Fibroblast of lung (primary cell): Measurements from ENCODE around the gene NDST1. TPM values are rescaled to one million over a fixed set of nuclear protein-coding genes. Genes with fewer than 3 reads are reported as not detected.

Experiments
- DNase-seq, 2 donors: peaks; one replicate each; pipeline versions ENCODE4 v3.0.0 to v3.0.0-alpha.2; 2010; ENCODE audit warnings: low read depth in 2 of 2
- H2AFZ ChIP-seq: 2 replicates; pipeline ENCODE4 v1.5.1; 2012; ENCODE audit warnings: low read length, control low read depth, inconsistent platforms
- H3K27ac ChIP-seq: 2 replicates; pipeline ENCODE4 v1.5.1; 2011; ENCODE audit warnings: low read length, control low read depth; ENCODE audit not compliant: insufficient read depth
- H3K27me3 ChIP-seq: 2 replicates; pipeline ENCODE4 v1.5.1; 2011; ENCODE audit warnings: mild to moderate bottlenecking, low read length; ENCODE audit not compliant: control insufficient read depth, insufficient read depth
- H3K36me3 ChIP-seq: 2 replicates; pipeline ENCODE4 v1.5.1; 2011; ENCODE audit warnings: low read length; ENCODE audit not compliant: control insufficient read depth, insufficient read depth
- H3K4me1 ChIP-seq: 2 replicates; pipeline ENCODE4 v1.5.1; 2011; ENCODE audit warnings: low read length; ENCODE audit not compliant: control insufficient read depth, insufficient read depth; ENCODE audit errors: extremely low read depth
- H3K4me2 ChIP-seq: 2 replicates; pipeline ENCODE4 v1.5.1; 2011; ENCODE audit warnings: low read length, control low read depth; ENCODE audit not compliant: insufficient read depth; ENCODE audit errors: extremely low read depth
- H3K4me3 ChIP-seq, 4 experiments: fragments of 200-600 bp in 1 of 4; sonication (generic) in 1 of 4; replicated peaks in 1 of 4; 2 replicates each; pipeline ENCODE4 v1.5.1; 2011 to 2016; ENCODE audit warnings: low read length in 4 of 4, low read depth in 3 of 4, mild to moderate bottlenecking in 3 of 4, control low read depth in 2 of 4, inconsistent platforms in 1 of 4, mixed read lengths in 1 of 4; ENCODE audit not compliant: insufficient read depth in 1 of 4; ENCODE audit errors: control extremely low read depth in 1 of 4
- H3K79me2 ChIP-seq: 2 replicates; pipeline ENCODE4 v1.5.1; 2012; ENCODE audit warnings: mild to moderate bottlenecking, low read length, inconsistent platforms; ENCODE audit not compliant: control insufficient read depth, insufficient read depth
- H3K9ac ChIP-seq: 2 replicates; pipeline ENCODE4 v1.5.1; 2011; ENCODE audit warnings: mild to moderate bottlenecking, low read length, control low read depth; ENCODE audit not compliant: insufficient read depth
- H3K9me3 ChIP-seq: 2 replicates; pipeline ENCODE4 v1.5.1; 2012; ENCODE audit warnings: low read depth, low read length; ENCODE audit not compliant: control insufficient read depth, insufficient read depth
- H4K20me1 ChIP-seq: 2 replicates; pipeline ENCODE4 v1.5.1; 2011; ENCODE audit warnings: low read length; ENCODE audit not compliant: control insufficient read depth, insufficient read depth; ENCODE audit errors: extremely low read depth
- EZH2 ChIP-seq: IDR thresholded peaks from 2 replicates; pipeline ENCODE4 v1.5.1; 2012; ENCODE audit warnings: low read length, control low read depth, mild to moderate bottlenecking; ENCODE audit errors: missing control alignments
- polyA plus RNA-seq, 2 donors: library from polyadenylated mRNA; depleted of rRNA in 1 of 2; stranded (reverse) in 1 of 2; unstranded in 1 of 2; fragments of >200 nt; gene quantifications; 2 replicates each; pipeline ENCODE4 v1.2.1, GENCODE V29; 2011 to 2012; ENCODE audit warnings: missing spikeins in 1 of 2
- total RNA-seq: library from RNA; depleted of rRNA; stranded (reverse); fragments of >200 nt; gene quantifications from 2 replicates; pipeline ENCODE4 v1.2.1, GENCODE V29; 2014
- TF ChIP-seq, protein P1 (sequence below), 2 donors: IDR thresholded peaks in 1 of 2; conservative IDR thresholded peaks in 1 of 2; 1 replicate in 1 of 2; 2 replicates in 1 of 2; pipeline ENCODE4 v1.5.1; 2011 to 2012; ENCODE audit warnings: low read length in 2 of 2, control low read depth in 1 of 2, inconsistent platforms in 1 of 2, low read depth in 1 of 2, mild to moderate bottlenecking in 1 of 2

Gene NDST1
- total and polyA plus RNA-seq, 2 donors (not counting 1 experiment from before 2014, with no cell fraction given): 38.5 to 94.8 TPM

DNA sequence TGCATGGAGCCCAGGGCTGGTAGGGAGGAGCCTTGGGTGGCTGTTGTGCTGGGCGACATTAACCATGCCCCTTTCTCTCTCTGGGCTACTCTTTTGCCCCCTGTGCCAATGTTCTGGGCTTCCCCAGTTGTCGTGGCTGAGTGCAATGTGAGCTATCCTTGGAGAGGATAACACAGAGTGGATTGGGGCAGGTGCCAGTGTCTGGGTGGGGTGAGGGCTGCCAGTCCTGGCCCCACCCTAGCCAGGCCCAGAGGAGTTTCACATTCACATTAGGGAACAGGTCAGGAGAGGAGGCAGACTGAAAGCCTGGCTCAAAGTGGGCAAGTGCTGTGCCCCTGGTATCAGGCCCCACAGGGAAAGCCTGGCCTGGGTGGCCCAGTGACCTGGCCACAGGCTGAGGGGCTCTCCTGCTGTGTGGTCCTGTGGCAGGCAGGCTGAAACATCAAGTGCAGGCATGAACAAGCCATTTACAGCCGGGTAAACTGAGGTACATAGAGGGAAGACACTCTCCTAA is 7.5 kb upstream of the NDST1 start:
- Histone ChIP-seq H3K9ac (no peak overlapping the region), H3K4me3 (no peak overlapping the region)

DNA sequence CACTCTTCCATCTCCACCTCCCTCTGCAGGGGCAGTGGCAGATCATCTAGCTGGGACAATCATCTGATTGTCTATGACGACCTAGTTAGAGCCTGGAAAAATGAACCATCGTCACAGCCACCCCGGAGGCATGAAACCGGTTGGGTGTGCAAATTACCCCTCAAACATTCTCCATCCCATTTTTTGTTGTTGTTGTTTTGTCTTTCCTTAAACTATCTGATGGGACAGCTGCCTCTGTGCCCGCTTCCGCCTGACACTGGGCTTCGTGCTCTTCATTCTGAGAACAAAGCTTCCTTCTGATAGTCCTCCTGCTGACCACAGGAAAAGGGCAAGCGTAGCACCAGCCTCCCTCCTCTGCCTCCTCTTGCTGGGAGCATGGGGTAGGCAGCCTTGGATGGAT is 7.0 kb upstream of the NDST1 start:
- H2AFZ ChIP-seq: no peak overlapping the region
- no peaks in the 10 kb centered on the region for H4K20me1 ChIP-seq
- TF ChIP-seq, protein P1, sequence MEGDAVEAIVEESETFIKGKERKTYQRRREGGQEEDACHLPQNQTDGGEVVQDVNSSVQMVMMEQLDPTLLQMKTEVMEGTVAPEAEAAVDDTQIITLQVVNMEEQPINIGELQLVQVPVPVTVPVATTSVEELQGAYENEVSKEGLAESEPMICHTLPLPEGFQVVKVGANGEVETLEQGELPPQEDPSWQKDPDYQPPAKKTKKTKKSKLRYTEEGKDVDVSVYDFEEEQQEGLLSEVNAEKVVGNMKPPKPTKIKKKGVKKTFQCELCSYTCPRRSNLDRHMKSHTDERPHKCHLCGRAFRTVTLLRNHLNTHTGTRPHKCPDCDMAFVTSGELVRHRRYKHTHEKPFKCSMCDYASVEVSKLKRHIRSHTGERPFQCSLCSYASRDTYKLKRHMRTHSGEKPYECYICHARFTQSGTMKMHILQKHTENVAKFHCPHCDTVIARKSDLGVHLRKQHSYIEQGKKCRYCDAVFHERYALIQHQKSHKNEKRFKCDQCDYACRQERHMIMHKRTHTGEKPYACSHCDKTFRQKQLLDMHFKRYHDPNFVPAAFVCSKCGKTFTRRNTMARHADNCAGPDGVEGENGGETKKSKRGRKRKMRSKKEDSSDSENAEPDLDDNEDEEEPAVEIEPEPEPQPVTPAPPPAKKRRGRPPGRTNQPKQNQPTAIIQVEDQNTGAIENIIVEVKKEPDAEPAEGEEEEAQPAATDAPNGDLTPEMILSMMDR (conservative IDR thresholded peaks at IDR 0.05 in 1 of 2, IDR thresholded peaks at IDR 0.05 in 1 of 2; ENCODE audit: low read depth in 1 of 2, low read length in 2 of 2): no peak
- TF ChIP-seq EZH2: no peak
- no peak overlapping the region for H3K4me3 ChIP-seq
- DNase-seq: no peak
- no peak overlapping the region for H3K4me2 ChIP-seq
- peaks cover 98% of the 10 kb centered on the region for H3K79me2 ChIP-seq
- H3K36me3 ChIP-seq: peaks cover 11% of the 10 kb centered on the region
- no peak overlapping the region for H3K9ac ChIP-seq
- H3K27ac ChIP-seq: no peak overlapping the region
- H3K27me3 ChIP-seq: no peaks in the 10 kb centered on the region
- H3K4me1 ChIP-seq: peaks cover 58% of the 10 kb centered on the region
- no peaks in the 10 kb centered on the region for H3K9me3 ChIP-seq

More for the DNA sequence above, 7.5 kb upstream of the NDST1 start:
- Histone ChIP-seq H3K27me3 (no peaks in the 10 kb centered on the region), H3K27ac (no peak overlapping the region), H3K79me2 (peaks cover 98% of the 10 kb centered on the region), H3K36me3 (peaks cover 11% of the 10 kb centered on the region), H4K20me1 (no peaks in the 10 kb centered on the region), H3K4me2 (no peak overlapping the region), H3K4me1 (peaks cover 58% of the 10 kb centered on the region), H2AFZ (no peak overlapping the region), H3K9me3 (no peaks in the 10 kb centered on the region)
- no peak for TF ChIP-seq EZH2
- TF ChIP-seq, protein P1 (conservative IDR thresholded peaks at IDR 0.05 in 1 of 2, IDR thresholded peaks at IDR 0.05 in 1 of 2; ENCODE audit: low read depth in 1 of 2, low read length in 2 of 2): no peak
- no peak for DNase-seq

DNA sequence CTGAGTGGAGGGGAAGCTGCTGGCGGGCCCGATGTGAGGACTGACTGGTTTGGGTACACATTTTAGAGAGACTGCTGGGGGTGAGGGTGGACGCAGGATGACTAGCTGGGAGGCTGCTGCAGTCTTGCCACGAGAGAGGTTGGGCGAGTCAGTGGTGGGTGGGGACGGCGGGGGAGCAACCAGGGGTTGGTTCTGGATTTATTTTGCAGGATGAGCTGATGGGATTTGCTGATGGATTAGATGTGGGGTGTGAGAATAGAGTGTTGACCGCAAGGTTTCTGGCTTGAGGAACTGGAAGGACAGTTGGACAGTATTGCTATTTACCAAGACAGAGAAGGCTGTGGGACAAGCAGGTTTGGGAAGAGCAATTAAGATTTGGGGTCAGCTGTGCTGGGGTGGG is 5.8 kb upstream of the NDST1 start:
- Histone ChIP-seq H3K9ac (no peak overlapping the region), H4K20me1 (no peaks in the 10 kb centered on the region), H2AFZ (no peak overlapping the region), H3K9me3 (no peaks in the 10 kb centered on the region), H3K4me1 (peaks cover 52% of the 10 kb centered on the region), H3K4me2 (peak overlapping the region; percentile 49), H3K79me2 (peaks cover 100% of the 10 kb centered on the region), H3K4me3 (no peak overlapping the region), H3K27ac (peak overlapping the region; percentile 23), H3K27me3 (no peaks in the 10 kb centered on the region), H3K36me3 (peaks cover 12% of the 10 kb centered on the region)
- TF ChIP-seq, protein P1 (conservative IDR thresholded peaks at IDR 0.05 in 1 of 2, IDR thresholded peaks at IDR 0.05 in 1 of 2; ENCODE audit: low read depth in 1 of 2, low read length in 2 of 2): no peak
- TF ChIP-seq EZH2: no peak
- peak in 1 of 2 donors; percentile 40 for DNase-seq
